H1 (cell line): ENCODE data around the gene PLPP7. TPM values are rescaled to one million over a fixed set of nuclear protein-coding genes. Genes with fewer than 3 reads are reported as not detected.
A peak's percentile ranks its signal among the peaks of the same experiment; 100 is the strongest.

Experiments used
- CTCF ChIA-PET: fragments of 300-600 bp; sonication (Branson Sonifier 250); formaldehyde crosslinking; loops from one replicate; lab custom pipeline; 2021; ENCODE audit not compliant: partially characterized antibody; lab: Charles Lee
- POLR2A ChIA-PET: fragments of 300-600 bp; sonication (Branson Sonifier 250); formaldehyde crosslinking; loops from one replicate; lab custom pipeline; 2021; ENCODE audit warnings: inconsistent platforms; ENCODE audit not compliant: partially characterized antibody; lab: Charles Lee
- DNase-seq, 2 experiments: peaks; one replicate each; pipeline versions ENCODE4 v3.0.0 to v3.0.0-alpha.2; 2010 to 2022; ENCODE audit warnings: low spot score in 2 of 2, low read depth in 1 of 2, mixed read lengths in 1 of 2
- FAIRE-seq: peaks from 2 replicates; lab custom pipeline; 2011; peaks lifted over from hg19 to GRCh38; lab: Jason Lieb, UNC
- H2AFZ ChIP-seq: 2 replicates; pipeline ENCODE4 v1.8.1; 2012; ENCODE audit warnings: low read length, inconsistent platforms
- H2AK5ac ChIP-seq: 2 replicates; pipeline ENCODE4 v1.6.1; 2013; ENCODE audit warnings: low read depth, low read length
- H2BK120ac ChIP-seq: replicated peaks from 2 replicates; pipeline ENCODE3; 2013; ENCODE audit warnings: low read depth, low read length, inconsistent platforms
- H2BK12ac ChIP-seq: 2 replicates; pipeline ENCODE4 v1.6.1; 2013; ENCODE audit warnings: low read depth, low read length
- H2BK15ac ChIP-seq: 2 replicates; pipeline ENCODE4 v1.6.1; 2013; ENCODE audit warnings: low read length
- H2BK20ac ChIP-seq: 2 replicates; pipeline ENCODE4 v1.6.1; 2013; ENCODE audit warnings: low read length
- H2BK5ac ChIP-seq: 2 replicates; pipeline ENCODE4 v1.6.1; 2013; ENCODE audit warnings: low read depth, low read length
- H3K14ac ChIP-seq: 2 replicates; pipeline ENCODE4 v1.6.1; 2013; ENCODE audit warnings: inconsistent platforms; ENCODE audit not compliant: insufficient read length
- H3K18ac ChIP-seq: 2 replicates; pipeline ENCODE4 v1.6.1; 2013; ENCODE audit warnings: low read length; ENCODE audit errors: extremely low read depth
- H3K23ac ChIP-seq: 2 replicates; pipeline ENCODE4 v1.6.1; 2013; ENCODE audit warnings: inconsistent platforms; ENCODE audit not compliant: insufficient read length
- H3K23me2 ChIP-seq: 2 replicates; pipeline ENCODE4 v1.6.1; 2013; ENCODE audit warnings: low read depth, low read length
- H3K27ac ChIP-seq: 2 replicates; pipeline ENCODE4 v1.6.1; 2011; ENCODE audit warnings: low read depth, low read length, inconsistent platforms
- H3K27me3 ChIP-seq, 4 experiments: replicated peaks in 1 of 4; 1 replicate in 1 of 4; 2 replicates in 3 of 4; pipeline versions ENCODE4 v1.6.1 to v1.8.1; 2011 to 2013; ENCODE audit warnings: low read length in 3 of 4, mild to moderate bottlenecking in 3 of 4, inconsistent platforms in 2 of 4, mixed read lengths in 2 of 4, moderate library complexity in 1 of 4; ENCODE audit not compliant: control insufficient read depth in 3 of 4, insufficient read depth in 3 of 4; ENCODE audit errors: extremely low read depth in 1 of 4
- H3K36me3 ChIP-seq, 4 experiments: 2 replicates each; pipeline versions ENCODE4 v1.6.1 to v1.8.1; 2011 to 2013; ENCODE audit warnings: mild to moderate bottlenecking in 4 of 4, low read length in 3 of 4, moderate library complexity in 2 of 4, control low read depth in 1 of 4, inconsistent platforms in 1 of 4; ENCODE audit not compliant: insufficient read depth in 4 of 4, control insufficient read depth in 2 of 4
- H3K4ac ChIP-seq: replicated peaks from 2 replicates; pipeline ENCODE3; 2013; ENCODE audit warnings: low read length, low read depth, mixed read lengths, inconsistent platforms; ENCODE audit not compliant: insufficient read length
- H3K4me1 ChIP-seq, 4 experiments: replicated peaks in 1 of 4; 1 replicate in 1 of 4; 2 replicates in 3 of 4; pipeline versions ENCODE4 v1.6.1 to v1.8.1; 2011 to 2013; ENCODE audit warnings: low read length in 3 of 4, inconsistent platforms in 2 of 4, mixed read lengths in 1 of 4; ENCODE audit not compliant: insufficient read depth in 4 of 4, control insufficient read depth in 3 of 4
- H3K4me2 ChIP-seq, 2 experiments: 2 replicates each; pipeline versions ENCODE4 v1.6.1 to v1.8.1; 2011 to 2013; ENCODE audit warnings: low read depth in 2 of 2, low read length in 2 of 2, control low read depth in 1 of 2, inconsistent platforms in 1 of 2, mild to moderate bottlenecking in 1 of 2; ENCODE audit not compliant: insufficient read depth in 1 of 2
- H3K4me3 ChIP-seq, 4 experiments: fragments of 200-600, 300-600 bp in 1 of 4; sonication (generic), shearing (Covaris generic), sonication (Bioruptor Twin) in 1 of 4; 2 replicates each; pipeline versions ENCODE4 v1.5.1 to v1.8.1; 2011 to 2016; ENCODE audit warnings: low read length in 4 of 4, low read depth in 3 of 4, control low read depth in 2 of 4, inconsistent platforms in 2 of 4, mild to moderate bottlenecking in 2 of 4, mixed read lengths in 1 of 4, moderate library complexity in 1 of 4; ENCODE audit not compliant: insufficient read depth in 2 of 4; ENCODE audit errors: extremely low read depth in 1 of 4
- H3K56ac ChIP-seq: replicated peaks from 2 replicates; pipeline ENCODE3; 2013; ENCODE audit warnings: low read depth, mild to moderate bottlenecking, mixed read lengths, low read length, inconsistent platforms; ENCODE audit not compliant: insufficient read length
- H3K79me1 ChIP-seq: 2 replicates; pipeline ENCODE4 v1.6.1; 2013; ENCODE audit warnings: low read depth, low read length, control low read depth
- H3K79me2 ChIP-seq, 2 experiments: 2 replicates each; pipeline versions ENCODE4 v1.6.1 to v1.8.1; 2012 to 2013; ENCODE audit warnings: low read length in 2 of 2, mild to moderate bottlenecking in 2 of 2, inconsistent platforms in 1 of 2; ENCODE audit not compliant: insufficient read depth in 2 of 2, control insufficient read depth in 1 of 2
- H3K9ac ChIP-seq, 4 experiments: replicated peaks in 1 of 4; 1 replicate in 1 of 4; 2 replicates in 3 of 4; pipeline versions ENCODE4 v1.6.1 to v1.8.1; 2011 to 2013; ENCODE audit warnings: low read depth in 3 of 4, low read length in 3 of 4, control low read depth in 2 of 4, mild to moderate bottlenecking in 2 of 4, moderate library complexity in 2 of 4, inconsistent platforms in 1 of 4; ENCODE audit errors: extremely low read depth in 1 of 4
- H3K9me3 ChIP-seq, 2 experiments: 2 replicates each; pipeline versions ENCODE4 v1.6.1 to v1.8.1; 2012 to 2013; ENCODE audit warnings: mild to moderate bottlenecking in 2 of 2, moderate library complexity in 2 of 2, control low read depth in 1 of 2, inconsistent platforms in 1 of 2, low read depth in 1 of 2, low read length in 1 of 2, mixed read lengths in 1 of 2; ENCODE audit not compliant: insufficient read depth in 2 of 2
- H4K20me1 ChIP-seq, 2 experiments: replicated peaks in 1 of 2; 2 replicates each; pipeline versions ENCODE3 to v1.8.1; 2011 to 2013; ENCODE audit warnings: inconsistent platforms in 2 of 2, low read length in 2 of 2, mild to moderate bottlenecking in 1 of 2; ENCODE audit not compliant: insufficient read depth in 2 of 2, control insufficient read depth in 1 of 2
- H4K5ac ChIP-seq: 2 replicates; pipeline ENCODE4 v1.6.1; 2013; ENCODE audit warnings: low read length, low read depth, mixed read lengths, inconsistent platforms; ENCODE audit not compliant: insufficient read length
- H4K8ac ChIP-seq: 2 replicates; pipeline ENCODE4 v1.8.0; 2013; ENCODE audit warnings: mild to moderate bottlenecking, moderate library complexity, low read length, inconsistent platforms; ENCODE audit not compliant: insufficient read depth; ENCODE audit errors: extremely low read depth
- H4K91ac ChIP-seq: replicated peaks from 2 replicates; pipeline ENCODE3; 2013; ENCODE audit warnings: low read length, mixed read lengths, inconsistent platforms; ENCODE audit not compliant: insufficient read length
- CHD2 ChIP-seq: IDR thresholded peaks from 2 replicates; pipeline ENCODE4 v1.6.1; 2012; ENCODE audit warnings: low read length, improper control_type of control experiment
- GTF2F1 ChIP-seq: IDR thresholded peaks from 2 replicates; pipeline ENCODE4 v1.6.1; 2012; ENCODE audit warnings: low read depth, low read length, improper control_type of control experiment, borderline replicate concordance
- KDM4A ChIP-seq: IDR thresholded peaks from one replicate; pipeline ENCODE4 v1.7.1; 2012; ENCODE audit warnings: low read depth, mild to moderate bottlenecking, moderate library complexity, low read length, inconsistent platforms; ENCODE audit not compliant: severe bottlenecking
- MAX ChIP-seq: IDR thresholded peaks from 2 replicates; pipeline ENCODE4 v1.6.1; 2012; ENCODE audit warnings: inconsistent platforms
- NRF1 ChIP-seq: IDR thresholded peaks from 2 replicates; pipeline ENCODE4 v1.6.1; 2011; ENCODE audit warnings: mild to moderate bottlenecking, low read depth, low read length, improper control_type of control experiment
- RAD21 ChIP-seq, 2 experiments: IDR thresholded peaks in 1 of 2; conservative IDR thresholded peaks in 1 of 2; 2 replicates each; pipeline ENCODE4 v1.6.1; 2011; ENCODE audit warnings: low read depth in 2 of 2, low read length in 2 of 2, improper control_type of control experiment in 1 of 2, inconsistent platforms in 1 of 2, mild to moderate bottlenecking in 1 of 2, moderate library complexity in 1 of 2
- SIN3A ChIP-seq, 2 experiments: IDR thresholded peaks in 1 of 2; conservative IDR thresholded peaks in 1 of 2; 2 replicates each; pipeline ENCODE4 v1.6.1; 2011 to 2012; ENCODE audit warnings: low read length in 2 of 2, improper control_type of control experiment in 1 of 2, low read depth in 1 of 2, mild to moderate bottlenecking in 1 of 2
- SIX5 ChIP-seq: IDR thresholded peaks from 2 replicates; pipeline ENCODE4 v1.6.1; 2011; ENCODE audit warnings: mild to moderate bottlenecking, low read depth, low read length
- SP2 ChIP-seq: IDR thresholded peaks from 2 replicates; pipeline ENCODE4 v1.6.1; 2012; ENCODE audit warnings: mild to moderate bottlenecking, low read length, inconsistent platforms
- TBP ChIP-seq: IDR thresholded peaks from 2 replicates; pipeline ENCODE4 v1.6.1; 2011; ENCODE audit warnings: low read depth, low read length, improper control_type of control experiment
- TEAD4 ChIP-seq: IDR thresholded peaks from 2 replicates; pipeline ENCODE4 v1.6.1; 2012; ENCODE audit warnings: low read depth, low read length, inconsistent platforms, mixed read lengths
- WGBS, 2 experiments: shearing (Covaris generic) in 1 of 2; methylation state at CpG; one replicate each; pipeline versions ENCODE4 v1.1.6 to v1.1.7; 2013 to 2015; ENCODE audit warnings: low lambda C conversion rate in 2 of 2, mixed read lengths in 2 of 2, inconsistent platforms in 1 of 2, low coverage in 1 of 2, missing lambda C conversion rate in 1 of 2; ENCODE audit not compliant: insufficient replicate concordance in 2 of 2, insufficient coverage in 1 of 2, insufficient read length in 1 of 2; ENCODE audit errors: extremely low coverage in 1 of 2, missing lambda C conversion rate in 1 of 2; 5-methylcytosine and 5-hydroxymethylcytosine counted together
- polyA plus RNA-seq, 7 experiments: library from polyadenylated mRNA; depleted of rRNA in 3 of 7; stranded (reverse) in 5 of 7; unstranded in 2 of 7; fragments of >200 nt in 5 of 7; fragments of 200-250 nt in 2 of 7; gene quantifications; 1 replicate in 5 of 7; 2 replicates in 1 of 7; 4 replicates in 1 of 7; pipeline versions ENCODE4 v1.2.1 to v1.2.3, GENCODE V29; 2011 to 2013; ENCODE audit warnings: missing spikeins in 2 of 7, mixed read lengths in 2 of 7
- total RNA-seq: library from RNA; stranded (reverse); fragmentation: NEBNext Ultra II Directional; extraction: Animal tissue kit (Norgen Biotek cat#: 25700); gene quantifications from 2 replicates; pipeline ENCODE4 v1.2.1, GENCODE V29; 2021

The PLPP7 gene
- total and polyA plus RNA-seq, 2 of the 8 experiments (the other 6 are each of a cell fraction or from before 2014, with no cell fraction given): 3.4 to 3.9 TPM

GRCh38 chr9:131349881-131350563, 60.5 kb downstream of the PLPP7 start:
- H4K91ac ChIP-seq: peak overlapping the region; percentile 83
- peak overlapping the region; percentile 28 for H4K5ac ChIP-seq
- DNase-seq (peak; percentile 87 to 96), FAIRE-seq (no peak)
- H3K23me2 ChIP-seq: no peaks in the 10 kb centered on the region
- H3K4me3 ChIP-seq: peak overlapping the region in 3 of 4 experiments; percentile 20 to 55 (median 27); a peak in 4 of 8 replicates
- peak overlapping the region; percentile 94 for H2AFZ ChIP-seq
- peak overlapping the region; percentile 79; the same call in 1 of the 2 replicates for H2BK12ac ChIP-seq
- peak overlapping the region in 1 of 4 experiments; percentile 26; a peak in 1 of 7 replicates for H3K9ac ChIP-seq
- no peaks in the 10 kb centered on the region for H3K36me3 ChIP-seq
- peak overlapping the region; percentile 81; the same call in 1 of the 2 replicates for H2BK15ac ChIP-seq
- H3K4me2 ChIP-seq: peak overlapping the region; percentile 2 to 80; a peak in 3 of 4 replicates
- peak overlapping the region; percentile 90 for H4K8ac ChIP-seq
- H3K79me1 ChIP-seq: no peaks in the 10 kb centered on the region
- no peak overlapping the region for H3K27ac ChIP-seq
- CTCF ChIA-PET: interaction anchor here (0.7 to 5.9 kb wide), 51 partner anchors 8 to 249 kb away, joined by 3 to 49 read pairs (median 5); partner anchors contain the start of gene PLPP7
- no peak overlapping the region for H2AK5ac ChIP-seq
- H3K4me1 ChIP-seq: peaks cover 0 to 8% (median 5%) of the 10 kb centered on the region in 4 experiments; a peak in 6 of 7 replicates
- H2BK120ac ChIP-seq: no peak overlapping the region
- H3K79me2 ChIP-seq: no peaks in the 10 kb centered on the region
- POLR2A ChIA-PET: interaction anchor here (0.6 to 2.2 kb wide), 13 partner anchors 8 to 152 kb away, joined by 3 to 21 read pairs (median 4); partner anchors contain the start of gene POMT1
- H4K20me1 ChIP-seq: no peaks in the 10 kb centered on the region
- no peak overlapping the region for H3K23ac ChIP-seq
- H2BK20ac ChIP-seq: peak overlapping the region; percentile 72; the same call in 1 of the 2 replicates
- H3K27me3 ChIP-seq: no peaks in the 10 kb centered on the region
- H3K18ac ChIP-seq: peak overlapping the region; percentile 99
- 20% methylated on average over 27 of the region's 27 CpGs; no CpG with 5 or more reads in 1 of the 2 experiments for WGBS, 2 experiments
- H3K4ac ChIP-seq: no peak overlapping the region
- peaks cover under 1 to 2% of the 10 kb centered on the region in 2 experiments; a peak in 1 of 4 replicates for H3K9me3 ChIP-seq
- no peak overlapping the region for H3K56ac ChIP-seq
- H3K14ac ChIP-seq: no peak overlapping the region
- peak overlapping the region; percentile 12; the same call in 1 of the 2 replicates for H2BK5ac ChIP-seq
- TF ChIP-seq MAX (peak; percentile 67), RAD21 (IDR thresholded peaks at IDR 0.05 in 1 of 2, conservative IDR thresholded peaks at IDR 0.05 in 1 of 2; ENCODE audit: low read depth in 2 of 2, low read length in 2 of 2) (peak; percentile 83 to 87), TEAD4 (no peak), CHD2 (0 out of 2 replicates have a peak, but pooled peaks have one; percentile 7), KDM4A (peak; percentile 34), SP2 (no peak), TBP (0 out of 2 replicates have a peak, but pooled peaks have one; percentile 56), GTF2F1 (no peak), NRF1 (no peak), SIN3A (conservative IDR thresholded peaks at IDR 0.05 in 1 of 2, IDR thresholded peaks at IDR 0.05 in 1 of 2; ENCODE audit: low read depth in 1 of 2, low read length in 2 of 2) (peak in 1 of 2 experiments; percentile 52; a peak in 1 of 4 replicates), SIX5 (no peak)
